DND-41 (cell line): ENCODE data around the gene ABCC10.
"Not testable (repeated sequence)": the region's sequence is repeated elsewhere in the genome, so short reads cannot be mapped to it uniquely, and the experiment has no call there.

Experiments
- ATAC-seq: fragments of 200-7000 bp; cut with Tn5 transposase; 3 replicates; pipeline ENCODE4 v1.9.1; 2021; ENCODE audit warnings: low read depth; ENCODE audit not compliant: insufficient read depth
- DNase-seq: peaks from one replicate; pipeline ENCODE4 v3.0.0-alpha.2; 2020
- H2AFZ ChIP-seq: 2 replicates; pipeline ENCODE4 v1.6.0; 2012; ENCODE audit warnings: low read depth, low read length
- H3K27ac ChIP-seq: 2 replicates; pipeline ENCODE4 v1.5.1; 2012; ENCODE audit warnings: low read length, inconsistent platforms
- H3K27me3 ChIP-seq: fragments of 200-600 bp; sonication (generic); 2 replicates; pipeline ENCODE4 v1.6.0; 2012; ENCODE audit warnings: low read length, mild to moderate bottlenecking, inconsistent platforms; ENCODE audit not compliant: insufficient read depth, poor library complexity
- H3K36me3 ChIP-seq: 2 replicates; pipeline ENCODE4 v1.5.1; 2012; ENCODE audit warnings: low read length, inconsistent platforms; ENCODE audit not compliant: insufficient read depth
- H3K4me1 ChIP-seq: 2 replicates; pipeline ENCODE4 v1.5.1; 2012; ENCODE audit warnings: mild to moderate bottlenecking, low read length; ENCODE audit not compliant: insufficient read depth
- H3K4me2 ChIP-seq: 2 replicates; pipeline ENCODE4 v1.6.0; 2012; ENCODE audit warnings: mild to moderate bottlenecking, moderate library complexity, low read length, inconsistent platforms; ENCODE audit not compliant: insufficient read depth
- H3K4me3 ChIP-seq, 2 experiments: fragments of 200-600 bp in 1 of 2; shearing (Covaris generic) in 1 of 2; 2 replicates each; pipeline ENCODE4 v1.5.1; 2012 to 2016; ENCODE audit warnings: inconsistent platforms in 2 of 2, low read length in 2 of 2, mild to moderate bottlenecking in 2 of 2, low read depth in 1 of 2, moderate library complexity in 1 of 2
- H3K79me2 ChIP-seq: 2 replicates; pipeline ENCODE4 v1.6.0; 2012; ENCODE audit warnings: low read length, inconsistent platforms; ENCODE audit not compliant: insufficient read depth
- H3K9ac ChIP-seq: 2 replicates; pipeline ENCODE4 v1.6.0; 2012; ENCODE audit warnings: low read depth, mild to moderate bottlenecking, inconsistent platforms, low read length, moderate library complexity
- H3K9me3 ChIP-seq: 2 replicates; pipeline ENCODE4 v1.5.1; 2012; ENCODE audit warnings: low read length, moderate library complexity, mild to moderate bottlenecking, inconsistent platforms; ENCODE audit not compliant: insufficient read depth, severe bottlenecking
- H4K20me1 ChIP-seq: 2 replicates; pipeline ENCODE4 v1.6.0; 2012; ENCODE audit warnings: low read length; ENCODE audit not compliant: insufficient read depth
- CTCF ChIP-seq: IDR thresholded peaks from 2 replicates; pipeline ENCODE4 v1.5.1; 2012; ENCODE audit warnings: borderline replicate concordance, low read length, moderate library complexity, mild to moderate bottlenecking; ENCODE audit not compliant: poor library complexity, severe bottlenecking; ENCODE audit errors: extremely low read depth
- EZH2 ChIP-seq: IDR thresholded peaks from 3 replicates; pipeline ENCODE4 v1.6.1; 2012; ENCODE audit warnings: borderline replicate concordance, low read depth, mild to moderate bottlenecking, moderate library complexity, low read length, inconsistent platforms; ENCODE audit not compliant: severe bottlenecking

The ABCC10 gene

DNA sequence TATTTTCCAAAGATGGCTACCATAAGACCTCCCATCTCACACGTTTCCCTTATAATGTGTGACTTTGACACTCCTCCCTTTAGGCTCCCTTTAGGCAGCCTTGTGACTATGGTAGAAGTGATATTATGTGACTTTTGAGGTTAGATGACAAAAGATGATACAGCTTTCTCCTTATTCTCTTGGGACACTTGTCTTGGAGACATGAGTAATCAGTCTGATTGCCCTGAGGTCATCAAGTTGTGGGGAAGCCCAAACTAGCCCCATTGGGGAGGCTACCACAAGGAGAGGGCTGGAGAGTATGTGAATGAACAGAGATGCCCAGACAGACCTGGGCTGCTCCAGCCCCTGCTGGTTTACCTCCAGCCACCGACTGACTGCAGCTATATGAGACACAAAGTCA, 38.6 kb downstream of the ABCC10 start:
- H3K36me3 ChIP-seq = no peaks in the 10 kb centered on the region
- no peaks in the 10 kb centered on the region for H3K79me2 ChIP-seq
- H3K4me3 ChIP-seq = no peak overlapping the region
- no peak for DNase-seq
- no peaks in the 10 kb centered on the region for H3K4me1 ChIP-seq
- H4K20me1 ChIP-seq = no peaks in the 10 kb centered on the region
- no peak for ATAC-seq
- H3K27me3 ChIP-seq = peaks cover 3% of the 10 kb centered on the region
- H3K9me3 ChIP-seq = no peaks in the 10 kb centered on the region
- TF ChIP-seq CTCF = no peak
- TF ChIP-seq EZH2 = no peak
- no peak overlapping the region for H2AFZ ChIP-seq
- H3K4me2 ChIP-seq = no peak overlapping the region
- no peak overlapping the region for H3K27ac ChIP-seq
- no peak overlapping the region for H3K9ac ChIP-seq

DNA sequence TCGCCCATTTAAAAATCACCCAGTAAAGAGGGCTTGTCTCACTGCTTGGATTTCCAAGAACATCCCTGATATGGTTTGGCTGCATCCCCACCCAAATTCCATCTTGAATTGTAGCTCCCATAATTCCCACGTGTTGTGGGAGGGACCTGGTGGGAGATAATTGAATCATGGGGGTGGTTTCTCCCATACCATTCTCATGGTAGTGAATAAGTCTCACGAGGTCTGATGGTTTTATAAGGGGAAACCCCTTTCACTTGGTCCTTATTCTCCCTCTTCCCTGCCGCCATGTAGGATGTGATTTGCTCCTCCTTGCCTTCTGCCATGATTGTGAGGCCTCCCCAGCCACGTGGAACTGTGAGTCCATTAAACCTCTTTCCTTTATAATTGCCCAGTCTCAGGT, 39.9 kb downstream of the ABCC10 start:
- H3K4me1 ChIP-seq, H3K27me3 ChIP-seq, H4K20me1 ChIP-seq, H3K36me3 ChIP-seq, H3K4me2 ChIP-seq, H2AFZ ChIP-seq, H3K9ac ChIP-seq, H3K27ac ChIP-seq, H3K4me3 ChIP-seq, H3K9me3 ChIP-seq, DNase-seq, ATAC-seq, H3K79me2 ChIP-seq: not testable (repeated sequence)

GRCh38 chr6:43467752-43468151, 40.4 kb downstream of the ABCC10 start:
- no peak for TF ChIP-seq EZH2
- no peak for TF ChIP-seq CTCF
- Histone ChIP-seq H3K4me1 (no peaks in the 10 kb centered on the region), H3K4me3 (no peak overlapping the region), H4K20me1 (no peaks in the 10 kb centered on the region), H3K79me2 (no peaks in the 10 kb centered on the region), H3K9ac (no peak overlapping the region), H2AFZ (no peak overlapping the region), H3K27me3 (peaks cover 3% of the 10 kb centered on the region), H3K36me3 (no peaks in the 10 kb centered on the region), H3K9me3 (no peaks in the 10 kb centered on the region), H3K4me2 (no peak overlapping the region), H3K27ac (no peak overlapping the region)
- ATAC-seq = no peak
- no peak for DNase-seq

DNA sequence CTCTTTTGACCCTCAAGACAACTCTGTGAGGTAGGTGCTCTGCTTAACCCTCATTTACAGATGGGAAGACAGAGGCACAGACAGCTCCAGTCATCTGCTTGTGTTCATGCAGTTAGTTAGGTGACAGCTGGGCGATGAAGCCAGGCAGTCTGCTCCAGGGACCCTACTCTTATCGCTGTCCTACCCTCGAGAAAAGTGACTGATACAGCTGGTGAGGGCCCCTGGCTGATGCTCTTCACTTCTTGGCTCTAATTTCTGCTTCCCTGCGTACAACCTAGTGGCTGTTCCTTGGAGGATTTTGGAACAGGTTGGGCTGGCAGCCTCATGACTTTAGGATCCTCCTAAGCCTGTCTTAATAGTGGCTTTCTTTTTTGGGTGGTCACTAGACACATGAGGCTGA, 40.9 kb downstream of the ABCC10 start:
- no peaks in the 10 kb centered on the region for H3K9me3 ChIP-seq
- no peaks in the 10 kb centered on the region for H3K4me1 ChIP-seq
- H2AFZ ChIP-seq = no peak overlapping the region
- no peaks in the 10 kb centered on the region for H3K36me3 ChIP-seq
- H3K4me2 ChIP-seq = no peak overlapping the region
- ATAC-seq (no peak), DNase-seq (no peak)
- TF ChIP-seq CTCF (no peak), EZH2 (no peak)
- H3K9ac ChIP-seq = no peak overlapping the region
- H4K20me1 ChIP-seq = no peaks in the 10 kb centered on the region
- peaks cover 3% of the 10 kb centered on the region for H3K27me3 ChIP-seq
- H3K27ac ChIP-seq = no peak overlapping the region
- no peak overlapping the region for H3K4me3 ChIP-seq
- H3K79me2 ChIP-seq = no peaks in the 10 kb centered on the region
